ENCODE data around the gene STMP1.

GRCh38 chr7:135692055-135692454 is 29.7 kb downstream of the STMP1 start:
- no peak for TF ChIP-seq CTCF (IDR thresholded peaks at IDR 0.05)
- TF ChIP-seq ZFX (IDR thresholded peaks at IDR 0.05; ENCODE audit: borderline replicate concordance), result no peak
